Measurements from ENCODE around the gene TEX2.

Gene TEX2

GRCh38 chr17:64269687-64270649 is 6.9 kb upstream of the TEX2 start:
- no peak for DNase-seq

GRCh38 chr17:64264891-64265290 is 1.8 kb upstream of the TEX2 start:
- no peak for DNase-seq

DNA sequence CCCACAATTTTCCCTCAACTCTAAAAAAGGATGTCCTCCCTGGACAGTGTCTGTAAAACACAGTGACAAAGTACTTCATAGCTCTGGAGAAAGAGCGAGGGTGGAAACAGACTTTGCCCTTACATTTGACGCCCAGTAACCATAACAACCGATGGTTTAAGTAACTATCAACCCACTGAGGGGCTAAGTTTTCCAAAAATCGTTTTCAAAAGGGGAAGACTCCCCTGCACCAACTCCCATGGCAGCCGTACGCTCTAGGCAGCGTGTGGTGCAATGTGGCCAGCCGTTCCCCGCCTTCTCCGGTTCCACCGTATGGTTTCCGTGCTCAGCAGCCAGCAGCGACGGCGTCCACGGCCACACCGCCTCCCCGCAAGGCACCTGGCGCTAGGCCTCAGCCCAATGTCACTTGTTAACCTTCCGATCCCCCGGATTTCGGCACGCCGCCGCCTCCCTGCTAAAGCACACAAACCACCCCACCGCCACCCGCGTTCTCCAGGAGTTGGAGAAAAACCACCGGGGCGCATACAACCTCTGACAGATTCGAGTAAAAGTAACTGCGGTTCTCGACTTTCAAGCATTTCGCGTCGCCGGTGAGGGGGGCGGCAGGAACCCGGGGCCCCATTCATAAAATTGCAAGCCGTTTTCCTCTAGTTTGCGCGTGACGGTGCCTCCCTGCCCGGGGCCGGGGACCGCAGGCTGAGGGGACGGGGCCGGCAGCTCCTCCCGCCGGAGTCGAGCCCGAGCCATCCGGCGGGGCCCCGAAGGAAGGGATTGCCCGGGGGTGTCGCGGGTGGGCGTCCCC is 661 bp downstream of the TEX2 start:
- DNase-seq = peak; percentile 66

DNA sequence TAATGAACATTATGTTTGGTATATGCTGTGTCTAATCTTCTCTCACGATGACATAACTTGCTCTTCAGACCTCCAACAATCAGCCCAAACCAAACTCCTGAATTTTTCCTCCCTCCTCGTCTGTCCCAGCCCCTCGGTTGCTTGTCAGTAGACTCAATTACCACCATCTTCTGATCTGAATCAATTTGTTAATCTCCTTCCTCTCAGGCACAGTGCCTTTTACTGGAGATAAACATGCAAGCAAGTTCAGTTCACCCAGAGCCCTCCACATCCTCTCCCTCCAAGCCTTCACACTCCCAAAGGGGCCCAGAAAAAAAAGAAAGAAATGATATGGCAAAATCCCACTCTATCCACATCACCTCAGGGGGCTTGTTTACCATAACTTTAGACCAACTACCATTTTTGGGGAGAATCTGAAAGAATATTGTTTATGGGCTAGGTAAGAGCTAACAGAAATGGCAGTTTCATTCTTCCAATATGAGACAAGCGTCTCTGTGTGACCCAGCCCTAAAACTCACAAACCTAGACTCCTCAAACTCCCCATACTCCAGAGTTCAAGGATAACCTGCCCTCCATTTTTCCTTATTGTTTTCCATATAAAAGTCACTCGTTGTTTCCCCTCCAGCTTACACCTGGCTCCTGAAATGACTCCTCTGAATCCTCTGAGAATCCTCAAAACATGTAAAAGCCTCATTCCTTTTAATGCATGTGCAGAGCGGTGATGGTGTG is 1.5 kb downstream of the TEX2 start:
- no peak for DNase-seq

DNA sequence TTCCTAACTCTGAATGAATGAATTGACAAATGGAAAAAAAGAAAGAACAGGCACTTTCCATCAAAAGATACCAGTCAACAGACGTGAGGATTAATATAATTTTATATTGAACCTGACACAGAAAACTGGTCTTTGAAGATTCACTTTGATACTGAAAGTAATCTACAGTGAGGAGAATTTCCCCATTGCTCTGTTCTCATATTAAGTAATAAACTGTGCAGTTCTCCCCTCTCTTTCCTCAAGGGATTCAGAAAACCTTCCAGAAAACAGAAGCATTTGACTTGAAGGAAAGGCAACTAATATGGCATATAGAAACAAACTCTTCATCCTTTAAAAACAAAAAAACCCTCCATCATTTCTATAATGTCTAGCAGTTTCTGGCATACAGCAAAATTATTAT is 2.2 kb downstream of the TEX2 start:
- no peak for DNase-seq

GRCh38 chr17:64259922-64260321 is 3.1 kb downstream of the TEX2 start:
- DNase-seq = no peak

GRCh38 chr17:64259426-64259825 is 3.6 kb downstream of the TEX2 start:
- DNase-seq = no peak

- DNase-seq = no peak
Measured at GRCh38 chr17:64256913-64257807, 5.9 kb downstream of the TEX2 start.

GRCh38 chr17:64255764-64256163 is 7.3 kb downstream of the TEX2 start:
- no peak for DNase-seq

DNA sequence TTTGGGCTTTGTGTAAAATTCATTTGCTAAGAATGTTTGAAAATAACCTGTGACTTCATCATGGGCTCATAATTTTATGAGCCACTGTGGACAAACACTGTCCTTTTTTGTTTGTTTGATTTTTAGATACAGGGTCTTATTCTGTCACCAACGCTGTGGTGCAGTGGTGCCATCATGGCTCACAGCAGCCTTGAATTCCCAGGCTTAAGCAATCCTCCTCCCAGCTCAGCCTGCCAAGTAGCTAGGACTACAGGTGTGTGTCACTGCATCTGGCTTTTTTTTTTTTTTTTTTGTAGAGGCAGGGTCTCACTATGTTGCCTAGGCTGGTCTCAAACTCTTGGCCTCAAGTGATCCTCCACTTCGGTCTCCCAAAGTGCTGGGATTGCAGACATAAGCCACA is 8.3 kb downstream of the TEX2 start:
- DNase-seq = no peak

DNA sequence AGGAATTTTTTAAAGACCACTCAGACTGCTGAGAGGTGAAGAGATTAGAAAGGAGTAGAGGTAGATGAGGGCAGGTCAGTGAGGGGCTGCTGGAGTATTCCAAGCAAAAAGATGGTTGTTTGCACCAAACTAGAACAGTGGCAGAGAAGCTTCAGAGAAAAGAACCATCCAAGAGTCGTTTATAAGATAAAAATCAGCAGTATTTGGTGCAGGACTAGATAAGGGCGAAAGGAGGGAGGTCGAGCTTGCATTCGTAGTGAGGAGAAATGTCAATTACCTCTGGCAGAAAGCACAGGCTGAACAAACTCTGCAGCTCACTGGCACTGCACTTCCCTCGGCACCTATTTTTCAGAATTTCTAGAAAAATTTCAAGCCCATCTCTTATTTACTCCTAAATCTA is 9.6 kb downstream of the TEX2 start:
- DNase-seq = no peak

DNA sequence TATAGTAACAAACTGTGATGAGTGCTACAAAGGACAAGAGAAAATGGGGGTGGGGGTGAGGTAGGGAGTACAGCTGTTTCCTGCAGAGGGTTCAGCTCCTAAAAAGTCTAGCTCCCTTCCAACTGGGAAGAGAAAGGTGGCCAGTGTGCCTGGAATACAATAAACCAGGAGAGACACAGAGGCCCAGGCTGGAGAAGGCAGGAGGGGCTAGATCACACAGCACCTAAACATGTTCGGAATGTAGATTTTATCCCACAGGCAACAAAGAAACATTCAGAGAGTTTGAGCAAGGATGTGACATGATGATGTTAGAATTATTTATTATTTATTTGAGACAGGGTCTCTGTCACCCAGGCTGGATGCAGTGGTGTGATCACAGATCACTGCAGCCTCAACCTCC is 10.2 kb downstream of the TEX2 start:
- DNase-seq = no peak

- DNase-seq = no peak
Measured at GRCh38 chr17:64250233-64250835, 12.7 kb downstream of the TEX2 start.

- DNase-seq = no peak
Measured at GRCh38 chr17:64247836-64248235, 15.2 kb downstream of the TEX2 start.

DNA sequence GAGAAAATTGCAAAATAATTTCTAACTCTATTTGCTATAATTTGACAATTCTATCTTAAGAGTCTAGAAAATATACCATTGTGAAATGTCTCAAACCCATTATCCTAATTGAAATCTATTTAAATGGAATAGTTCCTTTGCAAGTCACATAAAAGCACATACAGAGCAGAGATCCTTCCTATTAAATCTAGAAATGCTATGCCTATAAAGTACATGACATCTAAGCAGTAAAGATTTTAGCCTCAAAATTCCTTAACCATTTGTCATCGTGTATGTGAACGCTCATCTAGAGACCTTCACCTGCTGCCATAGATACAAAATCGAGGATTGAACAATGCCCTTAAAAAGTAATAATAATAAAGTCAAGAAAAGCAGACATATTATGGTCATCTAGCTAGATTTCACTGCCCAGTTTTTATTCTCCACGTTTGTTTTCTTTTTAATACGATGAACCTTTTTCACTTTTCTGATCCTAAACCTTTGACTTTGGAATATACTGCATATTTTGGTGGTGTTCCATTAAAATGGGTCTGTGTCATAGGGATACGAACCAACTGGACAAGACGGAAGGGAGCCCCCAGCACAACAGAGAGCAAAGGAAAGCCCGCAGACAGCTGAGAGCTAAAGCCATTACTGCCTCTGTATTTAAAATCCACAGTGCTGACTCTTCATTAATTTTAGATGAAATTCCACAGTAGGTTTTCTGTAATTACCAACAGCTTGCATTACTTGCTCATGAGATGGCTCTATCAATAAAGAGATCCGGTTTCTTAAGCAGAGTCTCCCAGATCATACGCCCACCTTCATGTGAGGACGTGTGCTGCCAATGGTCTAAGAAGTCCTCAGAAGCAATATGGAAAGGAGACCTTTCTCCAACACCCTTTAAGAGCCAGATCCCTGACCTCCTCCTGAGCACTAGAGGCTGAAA is 17.6 kb downstream of the TEX2 start:
- DNase-seq = no peak

- DNase-seq = no peak
Measured at GRCh38 chr17:64244165-64244564, 18.9 kb downstream of the TEX2 start.

DNA sequence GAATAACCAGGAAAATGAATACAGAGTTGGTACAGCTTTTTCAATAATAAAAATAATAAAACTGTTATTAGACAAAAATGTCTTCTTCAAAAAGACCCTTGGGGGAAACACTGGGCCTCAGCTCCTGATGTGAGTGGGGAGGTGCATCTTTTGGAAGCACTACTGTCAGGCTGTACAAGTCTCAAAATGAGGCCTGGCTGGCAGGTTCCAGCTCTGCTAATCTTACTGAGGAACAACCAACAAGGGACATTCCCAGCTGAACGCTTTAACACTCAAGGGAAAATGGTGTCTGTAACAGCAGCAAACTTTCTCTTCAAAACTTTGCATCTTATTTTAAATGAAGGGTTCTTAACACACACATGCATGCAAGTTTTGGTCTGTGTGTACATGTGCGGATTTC is 19.7 kb downstream of the TEX2 start:
- no peak for DNase-seq

DNA sequence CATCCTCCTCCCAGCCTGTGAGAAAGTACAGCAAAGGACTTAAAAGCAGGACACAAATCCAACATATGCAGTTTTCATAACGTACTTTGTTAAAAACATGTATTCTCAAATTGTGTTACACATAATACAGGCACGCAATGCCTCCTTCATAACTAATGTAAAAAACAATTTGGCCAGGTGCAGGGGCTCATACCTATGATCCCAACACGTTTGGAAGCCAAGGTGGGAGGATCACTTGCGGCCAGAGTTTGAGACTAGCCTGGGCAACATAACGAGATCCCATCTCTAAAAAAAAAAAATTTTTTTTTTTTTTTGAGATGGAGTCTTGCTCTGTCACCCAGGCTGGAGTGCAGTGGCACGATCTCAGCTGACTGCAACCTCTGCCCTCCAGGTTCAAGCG is 20.4 kb downstream of the TEX2 start:
- no peak for DNase-seq

DNA sequence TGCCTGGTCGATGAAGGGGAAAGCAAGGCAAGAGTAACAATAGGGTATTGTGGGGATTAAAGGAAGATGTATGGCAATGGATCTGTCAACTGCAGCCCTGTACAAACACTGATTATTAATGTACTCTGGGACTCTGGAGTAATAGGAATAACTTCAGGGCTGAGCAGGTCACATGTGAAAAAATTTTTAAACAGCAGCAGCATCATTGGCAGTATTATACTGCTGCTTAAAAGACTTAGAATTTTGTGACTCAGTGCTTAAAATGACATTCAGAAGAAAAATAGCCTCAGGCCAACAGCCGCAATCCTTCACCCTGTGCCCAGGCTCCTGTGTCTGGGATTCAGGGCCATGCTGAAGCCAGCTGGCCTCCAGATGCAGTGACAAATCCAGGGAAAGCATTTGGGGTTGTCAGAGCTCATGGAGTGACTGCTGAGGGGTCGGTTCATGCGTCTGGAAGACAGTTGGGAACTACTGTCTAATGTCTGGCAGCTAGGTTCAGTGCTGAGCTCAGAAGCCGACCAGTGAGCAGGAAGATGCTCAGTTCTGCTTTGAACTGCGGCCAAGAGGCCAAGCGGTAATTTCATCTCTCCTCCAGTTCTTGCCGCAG is 22.2 kb downstream of the TEX2 start:
- peak; percentile 62 for DNase-seq

DNA sequence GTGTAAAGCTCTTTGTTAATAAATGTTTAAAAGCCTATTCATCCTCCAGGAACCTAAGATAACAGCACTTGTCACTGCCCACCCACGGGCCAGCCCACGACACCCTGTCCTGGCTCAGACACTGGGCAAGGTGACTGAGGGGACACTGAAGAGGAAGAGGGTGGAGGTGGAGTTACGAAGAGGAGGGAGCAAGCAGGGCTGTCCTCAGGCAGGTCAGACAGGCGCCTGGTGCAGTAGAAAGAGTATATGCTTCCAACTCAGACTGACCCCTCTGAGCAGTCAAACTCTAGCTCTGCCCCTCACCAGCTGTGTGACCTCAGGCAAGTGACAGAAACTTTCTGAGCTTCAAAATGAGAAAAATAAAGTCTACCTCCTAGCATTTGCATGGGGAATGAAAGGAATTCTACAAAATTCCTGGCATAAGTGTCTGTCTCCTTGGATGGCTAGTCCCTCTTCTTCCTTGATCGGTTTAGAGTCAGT is 22.8 kb downstream of the TEX2 start:
- no peak for DNase-seq

Data from right forelimb (tissue), 1 donor.